Testis (tissue), 3 donors: ENCODE results near the gene TEKT3. TPM values are rescaled to one million over a fixed set of nuclear protein-coding genes. Genes with fewer than 3 reads are reported as not detected.

Experiments
- DNase-seq: peaks from one replicate; pipeline ENCODE4 v3.0.0-alpha.2; 2019
- H3K27ac ChIP-seq, 2 donors: fragments of 200-600 bp; sonication (generic); one replicate each; pipeline ENCODE4 v1.5.1; 2019
- H3K27me3 ChIP-seq: fragments of 200-600 bp; sonication (generic); one replicate; pipeline ENCODE4 v1.5.1; 2019
- H3K36me3 ChIP-seq: fragments of 200-600 bp; sonication (generic); one replicate; pipeline ENCODE4 v1.5.1; 2017; ENCODE audit warnings: low read depth; ENCODE audit errors: missing control alignments
- H3K4me1 ChIP-seq: fragments of 200-600 bp; sonication (generic); one replicate; pipeline ENCODE4 v1.5.1; 2019
- H3K4me3 ChIP-seq, 2 donors: fragments of 200-600 bp; sonication (generic); one replicate each; pipeline ENCODE4 v1.5.1; 2017 to 2019
- H3K9me3 ChIP-seq: fragments of 200-600 bp; sonication (generic); one replicate; pipeline ENCODE4 v1.5.1; 2017
- CTCF ChIP-seq, 3 experiments: fragments of 450-650 bp in 2 of 3; fragments of 200-600 bp in 1 of 3; sonication (generic) in 1 of 3; IDR thresholded peaks; one replicate each; pipeline ENCODE4 v1.5.1; 2016 to 2019; ENCODE audit warnings: antibody characterized with exemption in 3 of 3, mild to moderate bottlenecking in 2 of 3, moderate library complexity in 1 of 3
- POLR2A ChIP-seq: fragments of 450-650 bp; IDR thresholded peaks from one replicate; pipeline ENCODE4 v1.6.1; 2017; ENCODE audit warnings: antibody characterized with exemption, mild to moderate bottlenecking, moderate library complexity
- WGBS, 2 donors: methylation state at CpG; one replicate each; pipeline ENCODE4 v1.1.5; 2018; 5-methylcytosine and 5-hydroxymethylcytosine counted together
- intact Hi-C: fragments of 100-400 bp; cut with DNase I; formaldehyde crosslinking; loops from one replicate; pipeline ENCODE4 v1.15.1; 2023; ENCODE audit warnings: low total_unique reads
- polyA plus RNA-seq: library from polyadenylated mRNA; stranded (reverse); fragments of 350-450 nt; fragmentation: Illumina TruSeq; extraction: RNeasy Lipid Tissue Mini Kit (QIAGEN cat#74804); gene quantifications from one replicate; pipeline ENCODE4 v1.2.3, GENCODE V29; 2014; ENCODE audit warnings: low read depth, low replicate concordance; ENCODE audit not compliant: insufficient read depth
- total RNA-seq, 2 donors: library from RNA; depleted of rRNA; stranded (reverse); fragments of >200 nt; gene quantifications; one replicate each; pipeline ENCODE4 v1.2.3, GENCODE V29; 2016

TEKT3 gene
- total and polyA plus RNA-seq, 3 donors from 2014 or later: 30.7 to 106 (median 52.0) TPM

- Histone ChIP-seq H3K27ac (no peak overlapping the region), H3K36me3 (no peaks in the 10 kb centered on the region), H3K27me3 (no peaks in the 10 kb centered on the region), H3K9me3 (no peaks in the 10 kb centered on the region), H3K4me3 (no peak overlapping the region), H3K4me1 (no peaks in the 10 kb centered on the region)
- intact Hi-C loops: no loop called here
- WGBS, 2 donors: 51 to 63% methylated on average over 4 of the region's 4 CpGs
- no peak for DNase-seq
- TF ChIP-seq POLR2A (no peak), CTCF (IDR thresholded peaks at IDR 0.05) (no peak)
Measured at GRCh38 chr17:15348021-15348420, 6.6 kb upstream of the TEKT3 start.

- TF ChIP-seq CTCF (IDR thresholded peaks at IDR 0.05): no peak
- TF ChIP-seq POLR2A: no peak
- H3K9me3 ChIP-seq: no peaks in the 10 kb centered on the region
- no peaks in the 10 kb centered on the region for H3K27me3 ChIP-seq
- intact Hi-C loops: no loop called here
- no peaks in the 10 kb centered on the region for H3K4me1 ChIP-seq
- WGBS, 2 donors: 67 to 82% methylated on average over 13 of the region's 13 CpGs
- no peak for DNase-seq
- no peaks in the 10 kb centered on the region for H3K36me3 ChIP-seq
- H3K4me3 ChIP-seq: no peak overlapping the region
- H3K27ac ChIP-seq: no peak overlapping the region
Measured at GRCh38 chr17:15346066-15346595, 4.7 kb upstream of the TEKT3 start.

- Histone ChIP-seq H3K27me3 (no peaks in the 10 kb centered on the region), H3K36me3 (no peaks in the 10 kb centered on the region), H3K4me3 (no peak overlapping the region), H3K27ac (no peak overlapping the region), H3K9me3 (no peaks in the 10 kb centered on the region), H3K4me1 (no peaks in the 10 kb centered on the region)
- no peak for DNase-seq
- no peak for TF ChIP-seq CTCF (IDR thresholded peaks at IDR 0.05)
- TF ChIP-seq POLR2A: no peak
- WGBS, 2 donors: 72 to 82% methylated on average over 4 of the region's 4 CpGs
- intact Hi-C loops: no loop called here
Measured at GRCh38 chr17:15343749-15344148, 2.4 kb upstream of the TEKT3 start.

GRCh38 chr17:15342460-15342859 lies 1.1 kb upstream of the TEKT3 start:
- TF ChIP-seq CTCF (IDR thresholded peaks at IDR 0.05): no peak
- no peak for TF ChIP-seq POLR2A
- 64 to 75% methylated on average over 7 of the region's 7 CpGs for WGBS, 2 donors
- no peaks in the 10 kb centered on the region for H3K9me3 ChIP-seq
- no peak overlapping the region for H3K4me3 ChIP-seq
- DNase-seq: no peak
- no peak overlapping the region for H3K27ac ChIP-seq
- H3K36me3 ChIP-seq: no peaks in the 10 kb centered on the region
- no peaks in the 10 kb centered on the region for H3K4me1 ChIP-seq
- intact Hi-C loops: no loop called here
- H3K27me3 ChIP-seq: no peaks in the 10 kb centered on the region

- H3K4me3 ChIP-seq: peak overlapping the region; percentile 40 to 56
- no peaks in the 10 kb centered on the region for H3K4me1 ChIP-seq
- H3K9me3 ChIP-seq: no peaks in the 10 kb centered on the region
- no peak overlapping the region for H3K27ac ChIP-seq
- H3K27me3 ChIP-seq: no peaks in the 10 kb centered on the region
- intact Hi-C loops: no loop called here
- WGBS, 2 donors: 59 to 65% methylated on average over 3 of the region's 3 CpGs
- no peak for TF ChIP-seq POLR2A
- no peak for TF ChIP-seq CTCF (IDR thresholded peaks at IDR 0.05)
- H3K36me3 ChIP-seq: no peaks in the 10 kb centered on the region
- no peak for DNase-seq
Measured at GRCh38 chr17:15341966-15342365, 569 bp upstream of the TEKT3 start.
